ELF-1 (cell line): ENCODE results near the gene FEZF1.

Experiments
- DNase-seq: peaks from one replicate; pipeline ENCODE4 v3.0.0-alpha.2; 2016; ENCODE audit warnings: low read depth, low spot score

FEZF1 gene

DNA sequence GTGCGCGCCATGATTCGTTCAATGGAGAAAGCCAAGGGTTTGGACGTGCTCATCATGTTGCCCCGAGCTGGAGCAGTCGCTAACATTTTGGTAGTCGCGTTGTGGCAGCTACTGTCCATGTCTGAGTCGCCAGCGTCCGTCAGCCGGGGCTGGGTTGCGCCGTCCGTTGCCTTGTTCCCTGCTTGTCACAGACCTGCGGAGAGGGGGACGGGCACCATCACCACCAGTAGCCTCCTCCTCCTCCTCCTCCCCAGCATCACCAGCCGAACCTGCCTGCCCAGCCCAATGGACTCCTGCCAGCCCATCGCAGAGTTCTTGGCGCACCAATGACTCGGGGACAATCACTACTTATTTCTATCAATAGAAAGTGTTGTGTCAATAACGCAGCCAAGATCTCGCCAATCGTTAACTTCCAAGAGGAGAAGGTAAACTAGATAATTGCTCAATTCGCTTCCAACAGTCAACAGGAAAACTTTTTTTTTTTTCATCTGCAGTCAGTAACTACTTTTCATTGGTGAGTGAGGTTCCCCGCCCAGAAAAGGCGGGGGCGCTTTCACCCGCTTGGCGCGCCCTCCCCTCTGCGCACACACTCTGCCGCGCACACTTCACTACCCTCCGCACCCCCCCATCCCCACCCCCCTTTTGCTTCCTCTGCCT is at the start of gene FEZF1:
TSS of gene FEZF1 (minus strand) at position 432 of the 657 bp plus-strand sequence. CDS start at position 119, 313 bp downstream.
- DNase-seq = peak; percentile 52

DNA sequence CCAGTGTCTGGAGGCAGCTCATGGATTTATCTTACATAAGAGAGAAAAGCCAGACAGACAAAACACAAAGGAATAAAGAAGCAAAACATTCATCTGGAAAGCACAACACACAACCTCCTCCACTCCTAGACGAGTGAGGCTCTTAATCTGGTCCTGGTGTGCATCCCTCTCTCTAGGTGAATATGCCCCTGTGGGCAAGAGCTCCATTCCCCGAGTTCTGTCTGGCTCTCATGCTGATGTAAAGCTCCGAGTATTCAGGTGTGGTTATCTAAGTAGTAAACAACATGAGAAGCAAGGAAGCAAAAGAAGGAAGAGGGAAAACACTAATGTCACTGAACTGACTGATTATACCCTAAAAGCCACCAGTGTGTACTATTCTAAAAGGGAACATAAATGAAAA is 47.9 kb upstream of the FEZF1 start:
- no peak for DNase-seq

DNA sequence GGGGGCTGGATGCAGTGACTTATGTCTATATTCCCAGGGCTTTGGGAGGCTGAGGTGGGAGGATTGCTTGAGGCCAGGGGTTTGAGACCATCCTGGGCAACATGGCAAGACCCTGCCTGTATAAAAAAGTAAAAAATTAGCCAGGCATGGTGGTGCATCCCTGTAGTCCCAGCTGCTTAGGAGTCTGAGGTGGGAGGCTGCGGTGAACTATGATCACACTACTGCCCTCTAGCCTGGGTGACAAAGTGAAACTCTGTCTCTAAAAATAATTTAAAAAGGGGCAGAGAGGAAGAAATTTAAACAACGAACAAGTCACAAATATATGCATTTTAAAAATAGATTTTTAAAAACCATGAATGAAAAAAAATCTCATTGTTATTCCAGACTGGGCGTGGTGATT is 46.2 kb upstream of the FEZF1 start:
- no peak for DNase-seq

DNA sequence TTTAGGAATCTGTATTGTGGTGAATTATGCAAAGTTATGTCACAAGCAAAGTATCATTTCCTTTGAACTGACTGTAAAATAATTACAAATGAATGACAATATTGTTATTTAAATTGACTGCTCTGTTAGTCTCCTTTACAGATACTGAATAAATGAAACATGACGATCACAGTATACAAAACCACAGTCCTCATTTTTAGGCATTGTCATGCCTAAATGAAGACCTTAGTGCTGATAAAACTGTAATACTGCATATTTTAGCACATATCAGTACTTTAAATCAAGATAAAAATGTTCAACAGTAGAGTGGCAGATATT is 39.7 kb upstream of the FEZF1 start:
- no peak for DNase-seq

DNA sequence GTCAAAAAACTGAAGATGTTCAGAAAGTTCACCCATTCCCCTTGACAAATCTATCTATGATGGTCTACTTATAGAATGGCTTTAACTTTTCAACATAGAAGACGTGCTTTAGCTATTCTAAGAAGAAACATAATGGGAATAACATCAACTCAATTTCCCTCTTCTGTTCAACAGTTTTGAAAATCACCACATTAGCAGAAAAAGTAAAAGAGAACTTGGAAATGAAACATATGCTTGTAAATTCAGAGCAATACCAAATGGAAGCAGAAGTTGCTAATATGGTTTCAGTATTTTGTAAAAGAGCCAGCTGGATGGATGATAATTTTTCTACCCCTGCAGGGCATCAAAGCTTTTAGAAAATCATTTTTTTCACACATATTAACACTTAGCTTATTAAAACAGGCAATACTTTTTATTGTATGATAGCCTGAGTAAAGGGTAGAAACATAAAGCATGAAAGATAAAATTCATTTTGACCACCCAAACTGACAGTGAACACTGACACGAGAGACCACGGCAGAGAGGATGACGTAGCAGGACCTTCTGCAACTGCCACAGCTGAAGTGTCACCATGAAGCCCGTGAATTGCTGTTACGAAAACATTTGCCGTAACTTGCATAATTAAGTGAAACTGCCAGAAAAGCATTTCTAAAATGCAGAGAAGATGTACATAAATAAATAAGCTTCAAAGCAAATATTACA is 39.2 kb upstream of the FEZF1 start:
- no peak for DNase-seq

DNA sequence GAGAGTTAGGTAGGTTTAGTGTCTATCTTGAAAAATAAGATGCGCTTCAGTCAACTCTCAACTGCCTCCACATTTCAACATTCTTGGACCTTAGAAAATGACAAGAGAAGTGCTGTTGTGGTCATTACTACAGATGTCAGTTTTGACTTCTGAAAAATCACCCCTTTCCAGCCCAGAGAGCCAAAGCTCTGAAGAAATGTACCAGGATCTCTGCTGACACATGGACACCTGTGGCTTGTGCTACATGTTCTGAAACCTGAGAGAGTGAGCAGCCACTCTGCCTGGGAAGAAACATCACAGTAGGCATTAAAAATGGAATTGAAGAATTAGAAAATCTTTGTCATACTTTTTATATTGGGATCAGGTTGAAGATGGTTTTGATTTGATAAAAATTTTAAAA is 35.9 kb upstream of the FEZF1 start:
- DNase-seq = no peak

DNA sequence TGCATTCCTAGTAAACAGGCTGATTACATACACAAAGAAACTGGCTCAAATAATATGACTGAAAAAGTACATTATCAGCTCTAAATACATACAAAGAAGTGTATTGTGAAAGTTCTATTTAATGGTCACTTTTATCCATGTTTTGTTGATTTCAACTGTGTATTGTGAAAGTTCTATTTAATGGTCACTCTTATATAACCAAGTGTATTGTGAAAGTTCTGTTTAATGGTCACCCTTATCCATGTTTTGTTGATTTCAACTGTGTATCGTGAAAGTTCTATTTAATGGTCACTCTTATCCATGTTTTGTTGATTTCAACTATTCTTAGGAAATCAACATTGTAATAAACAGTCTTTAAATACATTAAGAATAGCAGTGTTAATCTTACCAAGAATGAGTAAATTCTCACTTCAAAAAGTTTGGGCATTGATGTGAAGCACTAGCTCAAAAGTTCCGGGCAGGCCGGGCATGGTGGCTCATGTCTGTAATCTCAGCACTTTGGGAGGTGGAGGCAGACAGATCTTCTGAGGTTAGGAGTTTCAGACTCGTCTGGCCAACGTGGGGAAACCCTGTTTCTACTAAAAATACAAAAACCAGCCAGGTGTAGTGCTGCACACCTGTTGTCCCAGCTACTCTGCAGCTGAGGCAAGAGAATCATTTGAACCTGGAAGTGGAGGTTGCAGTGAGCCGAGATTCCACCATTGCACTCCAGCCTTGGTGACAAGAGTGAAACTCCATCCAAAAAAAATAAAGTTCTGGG is 34.8 kb upstream of the FEZF1 start:
- DNase-seq = no peak

DNA sequence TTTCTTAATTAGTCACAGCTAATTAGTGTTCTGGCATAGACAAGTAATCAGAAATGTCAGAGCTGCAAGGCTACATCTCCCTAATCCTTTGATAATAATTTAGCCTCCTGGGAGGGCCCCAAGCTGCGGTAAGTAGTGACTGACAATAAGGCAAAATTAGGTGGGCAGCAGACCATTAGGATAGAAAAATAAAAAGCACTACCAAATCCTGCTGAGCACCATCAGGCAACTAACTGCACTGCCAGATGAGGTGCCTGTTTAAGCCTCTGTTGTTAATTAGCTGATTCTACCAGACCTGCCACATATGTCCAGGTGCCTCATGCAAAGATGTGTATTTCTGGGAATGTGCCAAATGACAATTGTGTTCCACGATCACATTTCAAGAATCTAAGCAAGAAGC is 32.5 kb upstream of the FEZF1 start:
- no peak for DNase-seq

DNA sequence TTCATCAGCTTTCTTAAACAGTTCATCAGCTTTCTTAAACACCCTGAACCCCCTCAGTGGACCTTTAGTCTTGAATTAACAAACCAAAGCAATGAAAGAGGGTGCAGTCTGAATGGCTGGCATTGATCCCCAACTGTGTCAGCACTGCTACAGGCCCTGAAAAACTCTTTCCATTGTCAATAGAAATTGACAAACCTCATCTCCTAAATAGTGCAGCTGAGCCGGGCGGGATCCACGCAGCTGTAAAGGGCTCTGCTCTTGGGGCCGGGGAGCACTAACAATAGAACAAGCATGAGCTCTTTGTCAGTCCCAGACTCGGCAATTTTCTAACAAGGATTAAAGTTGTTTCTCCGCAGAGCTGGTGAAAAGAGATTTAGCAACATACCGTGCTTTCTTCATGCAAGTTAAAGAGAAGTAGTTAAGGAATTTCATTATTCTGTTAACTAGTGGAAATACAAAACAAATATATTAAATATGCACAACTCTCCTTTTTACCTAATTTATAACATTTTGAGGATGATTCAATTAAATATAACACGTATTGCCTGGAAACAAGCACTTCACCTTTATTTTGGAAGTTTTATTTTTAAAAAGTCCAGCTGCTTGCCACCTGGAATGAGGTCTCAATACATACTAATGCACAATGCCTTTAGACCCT is 24.7 kb upstream of the FEZF1 start:
- DNase-seq = no peak

DNA sequence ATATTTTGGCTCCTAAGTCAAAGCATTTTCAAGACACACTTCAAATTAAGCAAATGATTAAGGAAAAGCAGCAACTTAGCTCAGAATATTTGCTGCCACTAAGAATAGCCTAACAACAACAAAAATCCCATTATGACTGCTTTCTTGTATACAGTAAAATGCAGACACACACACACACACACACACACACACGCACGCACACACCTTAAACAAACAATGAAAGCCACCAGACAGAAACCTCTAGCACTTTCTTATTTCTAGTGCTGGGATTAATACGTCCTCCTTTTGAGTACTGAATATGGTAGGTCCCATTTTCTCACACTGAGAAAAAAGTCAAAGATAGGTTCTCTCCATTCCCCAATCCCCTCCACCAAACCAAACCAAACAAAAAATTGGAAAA is 23.4 kb upstream of the FEZF1 start:
- no peak for DNase-seq

DNA sequence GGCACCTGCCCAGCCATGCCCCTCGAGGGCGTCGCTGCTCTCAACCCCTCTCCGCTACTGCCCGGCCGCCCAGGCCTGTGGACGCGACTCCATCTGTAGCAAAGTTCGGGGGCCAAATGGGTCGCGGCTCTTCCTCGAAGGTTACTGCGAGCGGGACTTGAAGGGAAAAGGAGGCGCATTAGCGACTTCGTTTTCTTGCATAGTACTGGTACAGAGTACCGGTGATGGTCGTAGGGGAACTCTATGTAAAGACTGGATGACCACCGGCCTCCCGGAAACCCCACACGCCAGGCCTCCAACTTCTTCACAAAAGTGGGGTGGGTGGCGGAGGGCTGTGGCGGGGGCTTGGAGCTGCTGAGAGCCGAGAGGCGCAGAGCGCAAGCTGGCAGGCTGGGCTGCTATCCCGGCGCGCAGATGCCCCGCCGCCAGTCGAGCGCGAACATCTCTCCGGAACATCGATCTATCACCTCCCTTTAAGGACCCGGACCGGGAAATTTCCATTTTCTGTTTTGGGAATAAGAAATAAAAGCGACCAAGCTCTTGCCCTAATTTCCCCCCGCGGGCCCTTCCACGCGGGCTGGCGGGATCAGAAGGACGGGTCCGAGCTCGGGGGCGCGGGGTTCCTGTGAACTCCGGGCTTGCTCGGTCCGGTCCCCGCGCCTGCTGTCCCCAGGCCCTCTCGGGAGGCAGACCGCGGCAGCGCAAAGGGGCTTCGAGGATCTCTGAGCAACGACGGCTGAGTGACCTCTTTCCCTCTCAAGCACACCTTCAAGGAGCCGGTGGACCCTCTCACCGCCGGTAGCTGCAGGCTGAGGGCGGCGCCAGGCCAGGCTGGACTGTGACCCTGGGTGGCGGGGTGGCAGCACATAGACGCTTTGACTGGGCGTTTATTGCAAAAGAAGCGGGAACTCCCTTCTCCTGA is 12.2 kb upstream of the FEZF1 start:
- DNase-seq = peak; percentile 59

DNA sequence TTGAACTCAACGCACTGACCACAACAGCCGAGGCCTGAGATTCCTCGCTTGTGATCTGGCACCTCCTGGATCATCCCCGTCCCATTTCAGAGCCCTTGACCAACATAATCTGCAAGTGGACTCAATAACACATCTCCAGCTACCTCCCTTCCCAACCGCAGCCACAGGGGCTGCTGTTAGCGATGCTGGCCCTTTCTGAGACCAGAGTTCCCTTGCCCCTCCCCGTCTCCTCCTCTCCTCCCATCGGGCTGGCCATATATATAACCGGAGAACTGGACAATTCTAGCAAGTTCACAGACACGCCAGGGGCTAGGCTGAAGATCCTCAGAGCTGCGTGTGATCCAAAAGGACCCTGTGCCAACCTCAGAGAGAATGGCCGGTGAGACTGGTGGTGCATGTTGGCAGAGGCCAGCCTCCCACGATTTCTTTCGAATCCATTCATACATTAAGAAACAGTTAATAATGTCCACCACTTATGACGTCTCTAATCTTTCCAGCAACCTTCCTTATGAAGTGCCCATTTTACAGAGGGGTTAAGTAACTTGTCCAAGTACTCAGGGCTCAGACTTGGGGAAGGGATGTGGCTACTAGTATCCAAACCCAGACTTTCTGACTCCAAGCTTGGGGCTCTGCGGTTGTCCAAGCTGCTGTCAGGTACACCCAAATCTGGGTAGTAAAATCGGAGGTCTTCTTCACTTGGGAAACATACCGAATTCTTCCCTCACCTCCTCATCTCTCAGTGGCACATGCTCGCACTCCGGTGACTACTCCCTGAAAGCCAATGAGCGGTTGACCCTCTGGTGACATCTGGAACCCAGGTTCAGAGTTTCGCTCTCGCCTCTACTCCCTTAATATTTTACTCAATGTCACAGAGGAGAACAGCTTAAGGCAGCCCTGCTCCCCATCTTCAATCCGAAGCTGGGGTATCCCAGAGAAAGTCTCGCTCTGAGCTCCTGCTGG is 11.2 kb upstream of the FEZF1 start:
- DNase-seq = peak; percentile 41

DNA sequence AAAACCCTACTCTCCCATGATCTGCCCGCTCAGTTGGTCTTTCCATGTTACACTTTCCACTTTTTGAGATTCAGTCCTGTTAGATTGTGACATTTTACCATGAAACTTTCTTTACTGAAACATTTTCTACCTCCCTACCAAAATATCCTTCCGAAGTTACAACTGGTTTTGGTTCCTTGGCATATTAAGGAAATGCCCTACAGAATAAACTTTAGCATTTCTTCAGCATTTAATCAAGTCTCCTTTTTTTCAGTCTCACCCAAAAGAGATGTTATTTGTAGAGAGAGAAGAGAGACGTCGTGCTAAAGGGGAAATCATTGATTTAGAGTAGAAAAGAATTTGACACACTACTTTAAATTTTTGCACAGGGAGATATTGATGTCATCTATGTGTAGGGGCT is 9.7 kb upstream of the FEZF1 start:
- no peak for DNase-seq

DNA sequence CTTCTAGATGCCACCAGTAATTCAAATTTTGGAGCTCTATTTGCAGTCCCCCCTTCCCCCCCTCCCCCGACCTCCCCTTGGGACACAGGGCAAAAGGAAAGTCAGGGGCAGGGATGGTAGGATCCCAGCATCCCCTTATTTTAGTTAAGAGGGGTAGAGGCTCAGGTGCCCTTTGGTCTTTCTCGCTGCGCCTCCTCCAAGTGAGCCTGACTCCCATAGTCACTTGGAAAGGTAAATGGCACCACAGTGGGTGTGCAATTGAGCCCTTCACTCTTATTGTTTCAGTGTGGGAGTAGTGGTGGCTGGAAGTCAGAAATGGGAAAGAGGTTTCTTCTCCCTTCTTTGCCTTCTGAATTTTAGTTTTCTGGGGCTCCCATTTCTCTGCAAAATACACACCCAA is 8.2 kb upstream of the FEZF1 start:
- DNase-seq = no peak

DNA sequence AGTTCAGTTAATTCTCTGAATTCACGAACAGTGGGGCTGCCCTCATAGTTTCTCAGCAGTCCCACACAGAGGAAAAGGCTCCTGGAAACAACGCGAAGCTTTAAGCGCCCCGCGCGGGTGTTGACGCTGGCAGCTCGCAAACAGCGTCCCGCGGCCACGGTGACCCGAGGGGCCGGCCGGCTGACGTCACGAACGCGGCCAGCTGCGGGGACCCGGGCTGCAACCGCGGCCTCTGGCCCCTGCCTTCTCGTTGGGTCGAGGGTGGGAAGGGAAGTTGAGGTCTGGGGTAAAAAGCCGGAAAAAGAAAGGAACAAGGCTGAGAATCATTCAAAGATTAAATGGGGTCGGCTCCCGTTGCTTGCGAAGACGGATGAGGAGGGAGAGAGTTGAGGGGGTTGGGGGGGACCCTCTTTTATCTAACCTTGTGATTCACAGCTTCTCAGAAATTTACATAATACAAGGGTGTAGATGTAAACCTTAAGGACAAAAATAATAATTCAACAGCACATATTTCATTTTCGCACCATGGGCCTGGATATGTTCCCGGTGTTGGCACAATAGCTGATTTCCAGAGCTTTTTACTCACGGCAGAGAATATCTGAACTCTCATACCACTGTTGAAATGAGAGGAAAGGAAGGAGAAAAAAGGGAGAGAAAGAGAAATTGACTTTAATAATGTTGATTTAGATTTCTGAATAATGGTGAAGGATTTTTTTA is 7.3 kb upstream of the FEZF1 start:
- peak; percentile 29 for DNase-seq

DNA sequence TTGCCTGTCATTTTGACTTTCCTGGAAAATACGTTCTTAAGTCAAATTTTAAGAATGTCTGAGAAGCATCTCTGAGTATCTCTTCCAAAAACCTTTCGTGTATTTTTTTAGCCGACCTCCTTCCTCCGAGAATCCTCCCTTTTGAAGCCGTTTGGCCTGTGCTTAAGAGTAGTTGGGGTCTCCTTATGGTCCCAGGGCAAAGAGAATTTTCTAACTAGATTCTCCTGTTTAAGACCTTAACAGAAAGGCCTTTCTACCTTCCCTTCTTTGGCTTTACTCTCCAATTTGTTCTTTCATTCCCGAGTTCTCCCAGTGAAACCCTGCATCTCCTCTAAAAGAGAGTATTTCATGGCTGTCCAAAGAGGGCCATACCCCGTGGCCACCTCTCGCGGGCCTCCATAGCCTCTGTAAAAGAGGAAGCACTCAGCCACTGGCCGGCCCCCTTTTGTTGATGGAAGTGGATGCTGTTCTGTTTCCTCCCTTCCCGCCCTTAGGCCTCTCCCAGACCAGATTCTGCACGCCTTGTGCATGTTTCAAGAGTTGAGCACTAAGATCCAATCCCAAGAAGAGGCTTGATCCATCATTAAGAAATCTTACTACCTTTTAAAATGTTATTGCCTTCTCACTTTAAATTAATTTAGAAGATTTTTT is 6.6 kb upstream of the FEZF1 start:
- peak; percentile 59 for DNase-seq

DNA sequence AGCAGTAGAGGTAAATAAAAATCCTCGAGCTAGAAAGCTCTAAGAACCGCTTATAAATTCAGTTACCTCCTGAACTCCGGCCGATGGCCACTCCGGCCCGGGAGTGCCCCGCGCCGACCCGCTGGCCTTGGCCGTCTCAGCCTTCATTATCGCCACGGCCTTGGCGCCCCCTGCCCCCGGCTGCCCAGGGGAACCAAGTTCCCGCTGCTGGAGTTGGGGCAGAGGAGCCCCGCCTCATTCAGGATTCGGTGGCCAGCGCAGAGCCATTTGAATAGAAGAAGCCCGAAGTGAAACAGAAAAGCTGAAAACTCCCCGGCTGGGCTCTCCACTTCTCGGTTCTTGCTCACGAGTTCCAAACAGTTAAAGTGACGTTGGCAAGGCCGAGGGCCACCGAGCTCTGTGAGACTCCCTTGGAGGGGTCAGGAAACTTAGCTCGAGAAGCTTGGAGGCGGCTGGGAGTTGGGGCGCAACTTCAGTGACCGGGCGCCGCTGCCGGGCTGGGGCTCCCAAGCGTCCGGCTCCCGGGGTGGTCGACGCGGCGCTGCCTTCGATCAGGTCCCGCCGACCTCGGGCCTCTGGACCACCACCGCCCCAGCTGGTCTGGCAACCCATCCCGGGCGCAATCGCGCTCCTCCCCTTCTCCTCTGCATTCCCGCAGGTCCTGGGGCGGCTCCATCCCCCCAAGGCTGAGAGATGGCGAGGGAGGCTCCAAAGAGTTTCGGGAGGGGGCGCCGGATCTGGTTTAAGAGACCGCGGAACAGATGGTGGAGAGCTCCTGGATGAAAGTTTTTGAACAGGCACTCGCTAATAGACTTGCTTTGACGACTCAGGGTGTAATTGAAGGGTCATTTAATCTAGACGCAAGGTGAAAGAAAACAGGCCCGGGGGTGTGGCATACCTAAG is 5.8 kb upstream of the FEZF1 start:
- peak; percentile 73 for DNase-seq

DNA sequence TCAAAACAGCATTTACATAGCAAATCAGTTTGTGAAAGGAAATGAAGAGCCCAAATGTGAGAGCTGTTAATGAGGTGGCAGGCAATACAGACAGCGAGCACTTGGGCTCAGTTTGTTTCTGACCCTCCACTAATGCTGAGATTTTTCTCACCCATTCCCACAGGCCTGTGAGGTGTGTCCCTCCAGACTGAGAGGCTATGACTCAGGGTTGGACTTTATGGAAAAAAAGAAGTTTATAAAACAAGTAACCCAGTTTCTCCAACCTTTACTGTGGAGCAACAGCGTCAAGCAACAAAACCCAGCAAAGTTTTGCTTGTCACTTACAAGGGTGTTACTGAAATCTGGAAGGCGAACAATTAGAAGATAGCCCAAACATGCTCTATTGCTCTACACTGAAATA is 4.9 kb upstream of the FEZF1 start:
- no peak for DNase-seq
